NCI-H2081 (cell line): Measurements from ENCODE around the gene TIAM2.
"Not testable (repeated sequence)": the region's sequence is repeated elsewhere in the genome, so short reads cannot be mapped to it uniquely, and the experiment has no call there.

Experiments
- DNase-seq, 2 experiments: peaks; one replicate each; lab custom pipeline; 2025; lab: John Stamatoyannopoulos, UW

TIAM2 gene

GRCh38 chr6:155261111-155261900 is 266.2 kb downstream of the TIAM2 start:
- no peak for DNase-seq

DNA sequence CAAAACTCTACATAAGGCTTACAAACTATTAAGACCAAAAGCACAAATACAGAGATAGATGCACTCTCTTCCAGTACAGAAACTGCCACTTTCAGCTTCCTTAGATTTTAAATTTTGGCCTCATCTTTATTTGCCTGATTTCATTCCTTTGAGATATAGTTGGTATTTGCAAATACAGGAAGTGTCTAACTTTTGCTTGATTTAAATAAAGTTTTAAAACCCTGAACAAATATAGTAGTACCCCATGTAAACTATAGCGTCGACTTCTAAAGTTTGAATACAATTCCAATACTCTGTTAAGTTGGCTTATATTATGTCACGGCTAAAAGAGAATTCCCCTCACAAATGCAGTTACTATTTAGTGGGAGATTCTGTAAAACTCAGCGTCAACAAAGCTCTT is 267.5 kb downstream of the TIAM2 start:
- no peak for DNase-seq

DNA sequence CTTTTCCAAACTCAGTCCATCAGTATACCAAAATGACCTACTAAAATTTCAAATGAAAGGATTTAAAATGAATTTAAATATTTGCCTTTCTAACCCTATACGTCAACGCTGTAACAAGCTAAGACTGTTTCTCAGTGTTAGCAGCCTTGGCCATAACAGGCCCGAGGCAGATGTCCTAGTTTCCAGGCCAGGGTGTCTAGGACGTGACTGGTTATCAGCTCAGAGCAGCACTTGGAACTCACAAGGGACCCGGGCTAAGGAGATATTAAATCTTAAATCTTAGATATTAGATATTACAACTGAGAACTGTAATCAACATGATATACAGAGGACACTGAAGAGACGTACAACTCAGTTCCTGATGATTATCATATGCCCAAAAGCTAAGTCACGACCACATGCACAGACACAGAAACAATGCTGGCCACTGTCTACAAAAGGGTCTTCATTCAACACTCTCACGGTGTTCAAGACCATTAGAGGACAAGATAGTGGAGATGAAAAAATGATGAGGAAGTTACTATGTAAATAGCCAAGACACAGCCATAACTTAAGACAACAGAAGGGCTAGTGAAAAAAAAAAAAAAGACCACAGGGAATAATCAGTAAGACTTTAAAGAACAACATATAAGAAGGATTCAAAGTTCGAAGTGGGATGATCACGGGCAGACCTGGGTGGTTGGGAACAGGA is 268.4 kb downstream of the TIAM2 start, which contains the start of gene CLDN20:
CLDN20 (plus strand) TSS at position 641 of the 691 bp plus-strand sequence. CDS start 11,707 bp downstream, outside the sequence.
- DNase-seq = no peak

DNA sequence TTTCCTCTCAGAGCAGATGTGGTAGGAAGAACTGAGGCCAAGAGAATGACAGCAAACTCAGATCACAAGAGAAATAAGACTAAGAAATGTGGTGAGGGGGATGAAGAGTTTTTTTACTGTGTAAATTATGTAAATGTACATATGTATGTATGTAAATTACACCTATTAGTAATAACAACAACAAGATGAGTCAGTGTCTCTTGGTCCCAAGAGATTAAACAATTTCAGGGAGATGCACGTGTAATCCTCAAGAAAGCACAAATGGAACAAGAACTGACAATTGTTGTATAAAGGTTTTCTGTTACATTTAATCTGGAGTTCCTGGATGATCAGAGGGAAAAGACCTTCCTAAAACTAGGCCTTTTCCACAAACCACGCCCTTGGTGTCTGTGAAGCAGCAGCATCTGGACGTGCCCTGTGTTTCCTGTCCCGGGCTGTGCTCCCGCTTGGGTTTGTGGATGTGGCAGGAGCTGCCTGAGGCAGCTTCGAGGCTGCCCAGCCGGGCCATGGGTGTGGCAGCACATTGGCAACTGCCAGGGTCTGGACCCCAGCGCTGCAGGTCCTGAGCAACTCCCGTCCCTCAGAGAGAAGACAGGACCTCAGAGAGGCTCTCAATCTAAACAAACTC is 269.7 kb downstream of the TIAM2 start:
- DNase-seq = no peak

GRCh38 chr6:155265843-155266535 is 270.9 kb downstream of the TIAM2 start:
- no peak for DNase-seq

- no peak for DNase-seq
Observed at GRCh38 chr6:155267411-155267810, 272.3 kb downstream of the TIAM2 start.

DNA sequence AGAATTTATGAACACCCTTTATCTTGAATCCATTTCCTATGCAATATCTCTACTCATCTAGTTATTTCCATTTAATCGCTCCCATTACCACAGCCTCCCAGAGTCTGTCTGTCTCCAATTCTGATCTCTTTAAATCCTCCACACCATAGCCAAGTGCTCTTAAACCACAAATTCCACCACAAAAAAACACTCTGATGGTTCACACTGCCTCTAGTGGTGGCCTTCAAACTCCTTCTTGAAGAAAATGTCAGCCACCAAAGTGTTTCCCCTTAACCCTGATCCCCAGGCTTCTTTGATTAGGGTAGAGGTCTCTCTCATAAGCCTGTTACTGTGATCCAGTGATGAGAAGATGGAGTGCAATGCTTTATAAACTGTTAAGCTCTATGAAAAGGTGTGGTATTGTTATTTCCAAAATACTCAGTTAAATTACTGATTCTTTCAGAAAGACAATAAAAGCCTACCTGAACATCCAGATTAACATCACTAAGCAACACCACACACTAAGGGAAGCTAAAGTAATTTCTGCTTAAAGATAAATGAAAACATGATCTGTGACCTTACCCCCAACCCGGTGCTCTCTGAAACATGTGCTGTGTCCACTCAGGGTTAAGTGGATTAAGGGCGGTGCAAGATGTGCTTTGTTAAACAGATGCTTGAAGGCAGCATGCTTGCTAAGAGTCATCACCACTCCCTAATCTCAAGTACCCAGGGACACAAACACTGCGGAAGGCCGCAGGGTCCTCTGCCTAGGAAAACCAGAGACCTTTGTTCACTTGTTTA is 273.2 kb downstream of the TIAM2 start:
- not testable (repeated sequence) for DNase-seq

DNA sequence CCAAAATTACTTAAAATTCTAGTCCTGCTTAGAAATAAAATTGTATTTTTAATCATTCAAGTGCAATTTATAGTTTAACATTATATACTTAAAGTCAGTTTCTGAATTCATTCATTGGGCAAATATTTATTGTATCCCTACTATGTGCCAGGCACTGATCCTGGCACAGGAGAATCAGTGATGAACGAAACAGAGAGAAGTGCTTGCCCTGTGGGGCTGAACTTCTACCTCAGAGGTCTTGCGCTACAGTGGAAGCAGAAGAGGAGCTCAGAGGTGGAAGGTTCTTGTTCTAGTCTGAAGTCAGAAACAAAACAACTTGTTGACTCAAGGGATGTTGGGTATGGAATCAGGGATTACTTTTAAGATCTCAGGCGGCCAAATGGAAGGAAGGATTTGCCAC is 274.6 kb downstream of the TIAM2 start:
- DNase-seq = no peak

GRCh38 chr6:155270561-155271091 is 275.5 kb downstream of the TIAM2 start:
- DNase-seq = peak in 1 of 2 experiments; percentile 16

DNA sequence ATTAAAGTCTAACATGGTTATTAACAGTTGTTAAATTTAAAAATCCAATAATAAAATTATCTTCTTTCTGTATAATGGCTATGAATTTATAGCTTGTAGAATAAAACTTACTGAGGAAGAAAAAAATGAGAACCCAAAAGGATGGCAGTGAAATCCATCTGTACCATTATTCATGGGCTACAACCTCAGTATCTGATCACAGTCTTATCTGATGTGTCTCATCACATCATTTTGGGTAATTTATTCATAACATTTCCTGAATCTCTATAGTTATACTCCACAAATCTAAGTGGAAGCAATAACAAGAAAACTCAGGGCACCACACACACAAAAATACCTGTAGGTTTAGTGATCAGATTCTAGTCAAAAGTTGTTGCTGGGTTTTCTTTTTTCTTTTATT is 276.0 kb downstream of the TIAM2 start:
- DNase-seq = no peak

GRCh38 chr6:155272353-155273232 is 277.5 kb downstream of the TIAM2 start:
- no peak for DNase-seq

- no peak for DNase-seq
Observed at GRCh38 chr6:155273431-155273830, 278.3 kb downstream of the TIAM2 start.

GRCh38 chr6:155274106-155274505 is 279.0 kb downstream of the TIAM2 start:
- no peak for DNase-seq

- DNase-seq = no peak
Observed at GRCh38 chr6:155274533-155274932, 279.4 kb downstream of the TIAM2 start.

DNA sequence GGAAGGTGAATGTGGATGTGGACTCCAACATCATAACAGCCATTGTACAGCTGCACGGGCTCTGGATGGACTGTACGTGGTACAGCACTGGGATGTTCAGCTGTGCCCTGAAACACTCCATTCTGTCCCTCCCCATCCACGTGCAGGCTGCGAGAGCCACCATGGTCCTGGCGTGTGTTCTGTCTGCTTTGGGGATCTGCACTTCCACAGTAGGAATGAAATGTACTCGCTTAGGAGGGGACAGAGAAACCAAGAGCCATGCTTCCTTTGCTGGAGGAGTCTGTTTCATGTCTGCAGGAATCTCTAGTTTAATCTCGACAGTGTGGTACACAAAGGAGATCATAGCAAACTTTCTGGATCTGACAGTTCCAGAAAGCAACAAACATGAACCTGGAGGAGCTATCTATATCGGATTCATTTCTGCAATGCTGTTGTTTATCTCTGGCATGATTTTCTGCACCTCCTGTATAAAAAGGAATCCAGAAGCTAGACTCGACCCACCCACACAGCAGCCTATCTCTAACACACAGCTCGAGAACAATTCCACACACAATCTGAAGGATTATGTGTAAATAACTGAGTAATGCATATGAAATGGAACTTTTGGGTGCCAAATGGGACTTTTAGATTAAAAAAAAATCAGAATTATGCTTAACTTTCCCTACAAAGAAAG is 280.8 kb downstream of the TIAM2 start:
- DNase-seq = no peak

DNA sequence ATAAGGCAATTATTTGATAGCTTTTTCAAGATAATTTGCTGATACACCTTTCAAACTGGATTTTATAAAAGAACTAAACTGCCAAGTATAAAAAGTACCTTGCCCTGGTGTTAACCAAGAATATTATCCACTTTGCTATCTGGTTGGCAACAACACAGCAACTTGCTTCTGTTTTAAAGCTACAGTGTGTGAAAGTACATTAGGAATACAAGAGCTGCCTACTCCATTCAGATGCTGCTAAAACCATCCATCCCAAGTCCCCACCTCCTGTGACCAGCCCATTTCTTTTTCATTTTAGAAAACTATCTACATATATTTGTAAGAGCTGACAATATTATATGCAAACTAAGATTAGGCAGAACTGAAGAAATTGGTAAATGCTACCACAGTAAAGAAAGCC is 281.5 kb downstream of the TIAM2 start:
- DNase-seq = no peak

GRCh38 chr6:155278319-155279049 is 283.4 kb downstream of the TIAM2 start:
- no peak for DNase-seq

GRCh38 chr6:155284775-155285174 is 289.7 kb downstream of the TIAM2 start:
- no peak for DNase-seq

- peak; percentile 22 to 68 for DNase-seq
Observed at GRCh38 chr6:155287762-155288161, 292.6 kb downstream of the TIAM2 start.
